ENCODE data around the gene MTHFD2. TPM values are rescaled to one million over a fixed set of nuclear protein-coding genes. Genes with fewer than 3 reads are reported as not detected.
A peak's percentile ranks its signal among the peaks of the same experiment; 100 is the strongest.

MTHFD2 gene
- total RNA-seq, 1 donor from 2014 or later: 365 TPM

- Histone ChIP-seq H3K4me1 (ENCODE audit: insufficient read depth, low read length) (peaks cover 2% of the 10 kb centered on the region), H4K20me1 (ENCODE audit: insufficient read depth, low read length) (peaks cover 36% of the 10 kb centered on the region), H3K27me3 (ENCODE audit: insufficient read depth, low read length) (no peaks in the 10 kb centered on the region), H3K9me3 (ENCODE audit: insufficient read depth, low read depth, low read length) (no peaks in the 10 kb centered on the region), H3K4me2 (ENCODE audit: low read length) (peak overlapping the region; percentile 86), H3K4me3 (ENCODE audit: insufficient read depth, low read depth, low read length) (peak overlapping the region; percentile 93), H3K27ac (ENCODE audit: low read depth, low read length) (no peak overlapping the region), H3K9ac (ENCODE audit: low read length) (peak overlapping the region; percentile 94), H3K36me3 (ENCODE audit: insufficient read depth, low read length) (no peaks in the 10 kb centered on the region), H2AFZ (ENCODE audit: low read depth, low read length) (peak overlapping the region; percentile 69), H3K79me2 (ENCODE audit: insufficient read depth, low read length) (peaks cover 44% of the 10 kb centered on the region)
- FAIRE-seq: no peak
- peak overlapping the region; percentile 91 for H3K27ac Mint-ChIP-seq (ENCODE audit: unreplicated experiment)
- H3K9me3 Mint-ChIP-seq (ENCODE audit: unreplicated experiment): no peaks in the 10 kb centered on the region
- no peak for TF ChIP-seq CTCF (IDR thresholded peaks at IDR 0.05; ENCODE audit: insufficient read depth, low read depth, low read length)
- TF ChIP-seq EZH2 (IDR thresholded peaks at IDR 0.05; ENCODE audit: insufficient read depth, low read length): no peak
- peaks cover 3% of the 10 kb centered on the region for H3K27me3 Mint-ChIP-seq (ENCODE audit: low read depth, unreplicated experiment)
- H3K36me3 Mint-ChIP-seq (ENCODE audit: low read depth, unreplicated experiment): peaks cover 10% of the 10 kb centered on the region
- DNase-seq (ENCODE audit: low read depth): no peak
- H3K4me1 Mint-ChIP-seq (ENCODE audit: low read depth, unreplicated experiment): peaks cover 6% of the 10 kb centered on the region
- H3K4me3 Mint-ChIP-seq (ENCODE audit: unreplicated experiment): peak overlapping the region; percentile 96
Measured at GRCh38 chr2:74179063-74179865, 19.2 kb upstream of the MTHFD2 start.

- no peak overlapping the region for H3K4me2 ChIP-seq (ENCODE audit: low read length)
- H3K4me3 Mint-ChIP-seq (ENCODE audit: unreplicated experiment): no peak overlapping the region
Measured at GRCh38 chr2:74181739-74182138, 16.7 kb upstream of the MTHFD2 start.

More at GRCh38 chr2:74181739-74182138, 16.7 kb upstream of the MTHFD2 start:
- no peak for FAIRE-seq
- peaks cover 14% of the 10 kb centered on the region for H4K20me1 ChIP-seq (ENCODE audit: insufficient read depth, low read length)
- peak overlapping the region; percentile 69 for H2AFZ ChIP-seq (ENCODE audit: low read depth, low read length)
- DNase-seq (ENCODE audit: low read depth): no peak
- peaks cover 19% of the 10 kb centered on the region for H3K79me2 ChIP-seq (ENCODE audit: insufficient read depth, low read length)
- no peaks in the 10 kb centered on the region for H3K27me3 ChIP-seq (ENCODE audit: insufficient read depth, low read length)
- H3K27ac Mint-ChIP-seq (ENCODE audit: unreplicated experiment): no peak overlapping the region
- H3K9me3 Mint-ChIP-seq (ENCODE audit: unreplicated experiment): no peaks in the 10 kb centered on the region
- no peak overlapping the region for H3K4me3 ChIP-seq (ENCODE audit: insufficient read depth, low read depth, low read length)
- H3K36me3 ChIP-seq (ENCODE audit: insufficient read depth, low read length): no peaks in the 10 kb centered on the region
- H3K27ac ChIP-seq (ENCODE audit: low read depth, low read length): no peak overlapping the region
- no peak overlapping the region for H3K9ac ChIP-seq (ENCODE audit: low read length)
- no peak for TF ChIP-seq CTCF (IDR thresholded peaks at IDR 0.05; ENCODE audit: insufficient read depth, low read depth, low read length)
- no peak for TF ChIP-seq EZH2 (IDR thresholded peaks at IDR 0.05; ENCODE audit: insufficient read depth, low read length)
- H3K36me3 Mint-ChIP-seq (ENCODE audit: low read depth, unreplicated experiment): peaks cover 3% of the 10 kb centered on the region
- no peaks in the 10 kb centered on the region for H3K9me3 ChIP-seq (ENCODE audit: insufficient read depth, low read depth, low read length)
- H3K4me1 ChIP-seq (ENCODE audit: insufficient read depth, low read length): peaks cover 2% of the 10 kb centered on the region
- H3K27me3 Mint-ChIP-seq (ENCODE audit: low read depth, unreplicated experiment): peaks cover 8% of the 10 kb centered on the region
- peaks cover 1% of the 10 kb centered on the region for H3K4me1 Mint-ChIP-seq (ENCODE audit: low read depth, unreplicated experiment)

Data from astrocyte (in vitro differentiated cells and primary cell).